Right lobe of liver (tissue), 6 donors: ENCODE measurements around the gene LRRC1. TPM values are rescaled to one million over a fixed set of nuclear protein-coding genes. Genes with fewer than 3 reads are reported as not detected.

Source experiments
- ATAC-seq, 4 donors: fragments of 200-7000 bp; cut with Tn5 transposase; one replicate each; pipeline ENCODE4 v1.9.1; 2020; ENCODE audit warnings: mild to moderate bottlenecking in 4 of 4, moderate library complexity in 4 of 4
- DNase-seq, 3 donors: peaks; one replicate each; pipeline ENCODE4 v3.0.0-alpha.2; 2020
- H3K27ac ChIP-seq, 3 donors: fragments of 200-600 bp; one replicate each; pipeline ENCODE4 v1.8.0; 2022
- H3K27me3 ChIP-seq, 2 donors: fragments of 200-600 bp; one replicate each; pipeline ENCODE4 v1.8.0; 2022
- H3K36me3 ChIP-seq, 4 donors: fragments of 200-600 bp; sonication (generic) in 1 of 4; one replicate each; pipeline versions ENCODE4 v1.5.1 to v1.8.0; 2017 to 2022; ENCODE audit warnings: control low read depth in 1 of 4
- H3K4me1 ChIP-seq, 4 donors: fragments of 200-600 bp; sonication (generic) in 1 of 4; one replicate each; pipeline versions ENCODE4 v1.5.1 to v1.8.0; 2017 to 2022; ENCODE audit warnings: control low read depth in 1 of 4
- H3K4me3 ChIP-seq, 3 donors: fragments of 200-600 bp; one replicate each; pipeline ENCODE4 v1.8.0; 2022
- H3K9me3 ChIP-seq, 4 donors: fragments of 200-600 bp; sonication (generic) in 1 of 4; one replicate each; pipeline versions ENCODE4 v1.5.1 to v1.8.0; 2017 to 2022; ENCODE audit warnings: control low read depth in 1 of 4
- POLR2A ChIP-seq: fragments of 450-650 bp; IDR thresholded peaks from one replicate; pipeline ENCODE4 v1.6.1; 2017; ENCODE audit warnings: antibody characterized with exemption, mild to moderate bottlenecking
- WGBS: methylation state at CpG from one replicate; pipeline ENCODE4 v1.1.6; 2018; ENCODE audit warnings: low coverage, low lambda C conversion rate; ENCODE audit not compliant: insufficient coverage; ENCODE audit errors: missing lambda C conversion rate; 5-methylcytosine and 5-hydroxymethylcytosine counted together
- intact Hi-C, 2 donors: fragments of 100-400 bp; cut with DNase I; formaldehyde crosslinking; loops; one replicate each; pipeline versions ENCODE4 v1.11.2 to v1.14.1; 2022
- total RNA-seq, 6 experiments: library from RNA; depleted of rRNA in 2 of 6; stranded (reverse); fragments of >200 nt in 2 of 6; fragmentation: NEBNext Ultra II Directional in 3 of 6; extraction: Animal tissue kit (Norgen Biotek cat#: 25700) in 3 of 6; gene quantifications; one replicate each; pipeline versions ENCODE4 v1.1.0 to v1.2.4, GENCODE V29; 2016 to 2023
- TF ChIP-seq, protein P1 (sequence below), 4 donors: fragments of 200-600 bp in 3 of 4; fragments of 450-650 bp in 1 of 4; IDR thresholded peaks; one replicate each; pipeline versions ENCODE4 v1.5.1 to v1.8.0; 2016 to 2022; ENCODE audit warnings: antibody characterized with exemption in 4 of 4, mild to moderate bottlenecking in 2 of 4
- donor health status: DM: no; HTN: yes; CAD: no.
- donor health status: DM: no; HTN: no; CAD: no.
- donor health status: DM: no; HTN: no; CAD: no.
- donor health status: DM: no; HTN: yes; CAD: no.
- donor health status: DM: no; HTN: yes; CAD: no.

Gene LRRC1
- total RNA-seq, 6 experiments from 2014 or later, result 0.46 to 3.2 (median 1.4) TPM

DNA sequence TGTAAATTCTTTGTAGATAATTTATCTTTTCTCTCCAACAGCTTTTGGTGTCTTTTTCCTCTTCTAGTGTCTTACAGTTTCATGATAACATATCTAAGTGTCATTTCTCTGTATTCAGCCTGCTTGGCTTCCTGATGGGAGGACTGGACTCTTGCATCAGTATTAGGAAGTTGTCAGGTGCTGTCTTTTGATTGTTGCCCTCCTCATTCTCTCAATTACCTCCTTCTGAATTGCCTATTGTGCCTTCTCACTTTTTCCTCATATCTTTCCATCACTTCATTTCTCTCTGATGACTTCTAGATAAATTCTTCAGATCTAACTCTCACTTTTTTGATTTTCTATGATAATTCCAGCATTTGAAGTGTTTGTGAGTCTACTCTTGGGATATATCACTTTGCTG, 162.0 kb downstream of the LRRC1 start:
- Histone ChIP-seq H3K4me3 (no peak overlapping the region), H3K27ac (no peak overlapping the region), H3K9me3 (no peaks in the 10 kb centered on the region), H3K36me3 (no peaks in the 10 kb centered on the region), H3K4me1 (no peaks in the 10 kb centered on the region), H3K27me3 (no peaks in the 10 kb centered on the region)
- intact Hi-C loops, result loop anchor here in 1 of 2 donors (10.0 kb wide), 1 partner anchor 232 kb away; no protein-coding TSS in a partner anchor
- TF ChIP-seq POLR2A, result no peak
- TF ChIP-seq, protein P1, sequence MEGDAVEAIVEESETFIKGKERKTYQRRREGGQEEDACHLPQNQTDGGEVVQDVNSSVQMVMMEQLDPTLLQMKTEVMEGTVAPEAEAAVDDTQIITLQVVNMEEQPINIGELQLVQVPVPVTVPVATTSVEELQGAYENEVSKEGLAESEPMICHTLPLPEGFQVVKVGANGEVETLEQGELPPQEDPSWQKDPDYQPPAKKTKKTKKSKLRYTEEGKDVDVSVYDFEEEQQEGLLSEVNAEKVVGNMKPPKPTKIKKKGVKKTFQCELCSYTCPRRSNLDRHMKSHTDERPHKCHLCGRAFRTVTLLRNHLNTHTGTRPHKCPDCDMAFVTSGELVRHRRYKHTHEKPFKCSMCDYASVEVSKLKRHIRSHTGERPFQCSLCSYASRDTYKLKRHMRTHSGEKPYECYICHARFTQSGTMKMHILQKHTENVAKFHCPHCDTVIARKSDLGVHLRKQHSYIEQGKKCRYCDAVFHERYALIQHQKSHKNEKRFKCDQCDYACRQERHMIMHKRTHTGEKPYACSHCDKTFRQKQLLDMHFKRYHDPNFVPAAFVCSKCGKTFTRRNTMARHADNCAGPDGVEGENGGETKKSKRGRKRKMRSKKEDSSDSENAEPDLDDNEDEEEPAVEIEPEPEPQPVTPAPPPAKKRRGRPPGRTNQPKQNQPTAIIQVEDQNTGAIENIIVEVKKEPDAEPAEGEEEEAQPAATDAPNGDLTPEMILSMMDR (IDR thresholded peaks at IDR 0.05), result no peak
- ATAC-seq, result no peak
- DNase-seq, result no peak

- ATAC-seq, result no peak
- intact Hi-C loops, result loop anchor here in 1 of 2 donors (10.0 kb wide), 1 partner anchor 235 kb away; no protein-coding TSS in a partner anchor
Observed at GRCh38 chr6:53959717-53960116, 164.9 kb downstream of the LRRC1 start.

DNA sequence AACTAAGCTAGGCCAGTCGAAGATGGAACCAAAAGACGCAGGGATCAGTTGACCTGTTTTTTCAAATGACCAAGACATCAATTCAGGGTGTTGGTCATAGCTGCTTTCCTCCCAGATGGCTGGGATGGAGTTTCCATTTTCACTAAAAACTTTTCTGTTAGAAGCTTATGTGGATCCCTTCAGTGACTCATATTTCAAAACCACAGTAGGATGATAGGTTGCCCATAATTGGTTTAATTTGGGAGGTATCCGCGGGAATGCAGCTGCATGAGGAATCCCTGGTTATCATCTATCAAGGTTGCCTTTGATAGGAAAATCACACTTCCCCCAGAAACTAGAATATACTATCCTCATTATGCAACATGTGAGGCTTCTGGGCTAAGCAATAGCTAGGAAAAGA, 165.5 kb downstream of the LRRC1 start:
- ATAC-seq (no peak), DNase-seq (no peak)
- H3K36me3 ChIP-seq, result no peaks in the 10 kb centered on the region
- H3K9me3 ChIP-seq, result no peaks in the 10 kb centered on the region
- no peaks in the 10 kb centered on the region for H3K27me3 ChIP-seq
- no peak overlapping the region for H3K4me3 ChIP-seq
- 57% methylated on average over 4 of the region's 4 CpGs for WGBS
- TF ChIP-seq, protein P1 (IDR thresholded peaks at IDR 0.05), result no peak
- TF ChIP-seq POLR2A, result no peak
- no peak overlapping the region for H3K27ac ChIP-seq
- intact Hi-C loops, result no loop called here
- H3K4me1 ChIP-seq, result no peaks in the 10 kb centered on the region

More at GRCh38 chr6:53959717-53960116, 164.9 kb downstream of the LRRC1 start:
- H3K9me3 ChIP-seq, result no peaks in the 10 kb centered on the region
- no peak for TF ChIP-seq POLR2A
- TF ChIP-seq, protein P1 (IDR thresholded peaks at IDR 0.05), result no peak
- no peak for DNase-seq
- WGBS, result 64% methylated on average over 2 of the region's 2 CpGs
- no peak overlapping the region for H3K4me3 ChIP-seq
- H3K36me3 ChIP-seq, result no peaks in the 10 kb centered on the region
- no peak overlapping the region for H3K27ac ChIP-seq
- no peaks in the 10 kb centered on the region for H3K27me3 ChIP-seq
- H3K4me1 ChIP-seq, result no peaks in the 10 kb centered on the region

GRCh38 chr6:53961679-53962370, 167.0 kb downstream of the LRRC1 start:
- DNase-seq (no peak), ATAC-seq (no peak)
- TF ChIP-seq, protein P1 (IDR thresholded peaks at IDR 0.05), result no peak
- TF ChIP-seq POLR2A, result no peak
- WGBS, result 29% methylated on average over 7 of the region's 7 CpGs
- Histone ChIP-seq H3K9me3 (no peaks in the 10 kb centered on the region), H3K4me3 (no peak overlapping the region), H3K36me3 (no peaks in the 10 kb centered on the region), H3K27ac (no peak overlapping the region), H3K27me3 (no peaks in the 10 kb centered on the region), H3K4me1 (no peaks in the 10 kb centered on the region)
- intact Hi-C loops, result no loop called here
